HG02885 (cell line): ENCODE data around the gene MIPEP.
"Not testable (repeated sequence)": the region's sequence is repeated elsewhere in the genome, so short reads cannot be mapped to it uniquely, and the experiment has no call there.

ENCODE experiments used
- ATAC-seq: cut with Tn5 transposase; IDR thresholded peaks from one replicate; pipeline ENCODE4 v1.9.1; 2021; ENCODE audit warnings: mild to moderate bottlenecking; ENCODE audit not compliant: unreplicated experiment, poor library complexity

The MIPEP gene

GRCh38 chr13:23888658-23889614 lies at the start of gene MIPEP:
MIPEP (minus strand) TSS chr13:23889400; CDS start chr13:23889320, 80 bp downstream.
- peak; percentile 95 for ATAC-seq

DNA sequence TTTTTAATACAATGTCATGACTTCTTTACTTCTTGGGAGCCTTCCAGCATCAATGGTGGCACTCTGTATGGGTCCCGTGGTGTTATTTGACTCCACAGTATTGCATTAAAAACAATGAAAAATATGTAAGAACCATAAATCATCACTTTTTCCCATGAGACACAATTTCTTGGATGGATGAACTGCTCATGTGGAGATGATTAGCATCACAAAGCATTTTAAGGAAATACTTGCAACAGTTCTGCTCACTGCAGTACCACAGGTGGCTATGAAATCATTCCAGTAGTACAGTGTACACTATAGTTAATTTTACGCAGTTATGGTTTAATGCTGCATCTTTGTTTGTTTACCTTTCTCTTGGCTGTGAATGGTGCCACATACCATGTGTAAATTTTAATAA lies 45.3 kb upstream of the MIPEP start:
- ATAC-seq = no peak

DNA sequence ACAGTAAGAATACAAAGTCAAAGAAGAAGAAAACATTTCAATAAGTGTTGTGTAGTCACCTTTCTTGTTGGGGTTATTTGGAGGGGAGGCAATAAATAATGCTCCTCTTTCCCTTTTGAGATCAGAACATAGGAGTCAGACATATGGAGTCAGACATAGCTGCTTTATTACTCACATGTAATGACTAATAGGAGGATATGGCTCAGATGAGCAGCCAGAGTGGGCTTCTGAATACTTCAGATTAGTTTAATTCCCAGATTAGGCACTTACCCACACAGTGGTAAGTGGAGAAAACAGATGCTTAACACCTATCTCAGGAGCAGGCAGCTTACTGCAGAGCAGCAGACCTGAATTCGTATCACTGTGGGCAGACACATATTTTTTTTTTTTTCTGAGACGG lies 39.8 kb upstream of the MIPEP start:
- ATAC-seq = no peak

DNA sequence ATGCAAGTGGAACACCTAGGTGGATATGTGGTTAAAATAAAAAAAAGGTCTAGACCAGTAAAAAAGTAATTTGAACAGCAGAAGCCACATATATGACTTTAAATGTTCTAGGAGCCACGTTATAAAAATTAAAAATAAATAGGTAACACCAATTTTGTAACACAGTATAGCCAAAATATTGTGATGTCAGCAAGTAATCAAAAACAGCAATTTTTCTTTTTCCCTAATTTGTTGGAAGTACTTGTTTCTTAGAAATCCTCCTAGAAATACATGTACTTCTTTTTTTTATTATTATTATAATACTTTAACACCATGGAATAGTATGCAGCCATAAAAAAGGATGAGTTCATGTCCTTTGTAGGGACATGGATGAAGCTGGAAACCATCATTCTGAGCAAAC lies 33.8 kb upstream of the MIPEP start:
- no peak for ATAC-seq

GRCh38 chr13:23922005-23922932 lies 33.1 kb upstream of the MIPEP start:
- ATAC-seq = no peak

DNA sequence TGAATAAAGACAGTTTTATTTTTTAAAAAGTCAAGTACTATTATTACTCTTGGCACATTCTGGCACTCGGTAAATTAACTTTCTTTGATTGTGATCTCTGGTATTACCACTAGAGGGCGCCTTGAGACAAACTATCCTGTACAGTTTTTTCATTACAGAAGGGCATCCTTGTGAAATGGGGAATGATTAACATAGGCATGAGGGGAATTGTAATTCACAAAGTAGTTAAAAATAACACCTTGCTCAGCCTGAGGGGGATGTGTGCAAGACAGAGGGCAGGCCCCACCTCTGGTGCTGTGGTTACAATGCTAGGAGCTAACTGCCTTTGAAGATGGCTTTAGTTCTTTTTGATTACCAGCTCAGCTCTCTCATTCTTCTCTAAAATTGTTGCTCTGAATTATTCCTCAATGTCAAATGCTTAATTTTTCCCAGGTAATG lies 32.3 kb upstream of the MIPEP start:
- ATAC-seq = no peak

GRCh38 chr13:23919006-23919405 lies 29.8 kb upstream of the MIPEP start:
- no peak for ATAC-seq

- ATAC-seq = no peak
Observed at GRCh38 chr13:23918208-23918607, 29.0 kb upstream of the MIPEP start.

DNA sequence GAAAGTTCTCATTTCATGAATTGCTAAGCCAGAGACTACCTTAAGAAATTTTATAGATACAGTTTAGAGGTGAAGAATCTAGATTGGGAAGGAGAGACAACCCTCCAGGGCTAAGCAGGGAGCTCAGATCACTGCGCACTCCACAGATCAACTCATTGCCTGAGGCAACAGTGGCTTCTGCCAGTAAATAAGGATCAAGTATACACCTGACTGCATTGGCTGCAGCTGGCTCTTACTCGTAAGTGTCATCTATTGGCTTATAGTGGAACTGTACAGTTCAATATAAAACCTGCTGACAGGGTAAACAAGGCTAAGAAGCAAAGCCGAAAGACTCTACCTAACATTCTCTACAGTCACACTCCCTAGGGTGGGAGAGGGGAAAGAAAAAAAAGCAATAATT lies 26.1 kb upstream of the MIPEP start:
- no peak for ATAC-seq

GRCh38 chr13:23912469-23912868 lies 23.3 kb upstream of the MIPEP start:
- ATAC-seq = no peak

DNA sequence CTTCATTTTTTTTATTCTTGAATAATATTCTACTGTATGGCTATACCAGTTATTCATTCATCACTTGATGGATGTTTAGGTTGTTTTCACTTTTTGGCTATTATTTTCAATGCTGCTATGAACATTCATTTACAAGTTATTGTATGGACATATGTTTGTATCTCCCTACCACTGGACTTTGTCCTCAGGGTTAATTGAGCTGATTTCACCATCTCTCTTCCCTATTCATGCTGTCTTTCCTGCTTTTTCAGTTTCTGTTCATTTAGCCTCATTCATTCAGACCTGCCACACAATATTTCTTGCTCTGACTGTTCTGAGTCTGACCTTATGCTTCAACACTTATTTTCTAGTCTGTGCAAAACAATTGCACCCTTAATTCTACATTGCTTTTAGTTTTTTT lies 20.4 kb upstream of the MIPEP start:
- ATAC-seq = no peak

GRCh38 chr13:23905766-23906165 lies 16.6 kb upstream of the MIPEP start:
- no peak for ATAC-seq

GRCh38 chr13:23903906-23904280 lies 14.7 kb upstream of the MIPEP start:
- no peak for ATAC-seq

- no peak for ATAC-seq
Observed at GRCh38 chr13:23902975-23903905, 14.0 kb upstream of the MIPEP start.

GRCh38 chr13:23901365-23901764 lies 12.2 kb upstream of the MIPEP start:
- no peak for ATAC-seq

- no peak for ATAC-seq
Observed at GRCh38 chr13:23899555-23899954, 10.4 kb upstream of the MIPEP start.

- ATAC-seq = no peak
Observed at GRCh38 chr13:23898101-23898500, 8.9 kb upstream of the MIPEP start.

GRCh38 chr13:23897452-23897919 lies 8.3 kb upstream of the MIPEP start, which contains the start of gene C1QTNF9B:
C1QTNF9B (minus strand) TSS chr13:23897502.
- not testable (repeated sequence) for ATAC-seq

- not testable (repeated sequence) for ATAC-seq
Observed at GRCh38 chr13:23894746-23895145, 5.5 kb upstream of the MIPEP start.

GRCh38 chr13:23893791-23894190 lies 4.6 kb upstream of the MIPEP start:
- ATAC-seq = not testable (repeated sequence)
